ENCODE measurements around the gene FER. TPM values are rescaled to one million over a fixed set of nuclear protein-coding genes. Genes with fewer than 3 reads are reported as not detected.

FER gene
- total and polyA plus RNA-seq, 2 of the 8 experiments (the other 6 are each of a cell fraction or from before 2014, with no cell fraction given), result 1.3 to 15.8 TPM

DNA sequence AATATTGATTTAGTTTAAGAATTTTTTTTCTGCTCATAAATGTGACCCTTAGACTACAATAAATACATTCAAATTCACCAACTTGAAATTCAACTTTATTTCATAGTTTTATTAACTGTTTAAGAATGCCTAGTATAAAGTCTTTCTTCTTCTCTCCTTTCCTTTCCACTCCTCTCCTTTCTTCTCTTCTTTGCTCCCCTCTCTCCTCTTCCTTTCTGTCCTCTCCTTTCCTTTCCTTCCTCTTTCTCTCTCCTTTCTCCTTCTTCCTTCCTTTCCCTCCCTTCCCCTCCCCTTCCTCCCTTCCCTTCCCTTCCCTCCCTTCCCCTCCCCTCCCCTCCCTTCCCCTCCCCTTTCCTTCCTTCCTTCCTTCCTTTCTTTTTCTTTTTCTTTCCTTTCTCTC lies 150.6 kb downstream of the FER start:
- Histone ChIP-seq H3K4me2 (ENCODE audit: insufficient read depth in 1 of 2, low read depth in 2 of 2, low read length in 2 of 2) (no peak overlapping the region), H2AFZ (ENCODE audit: low read length) (no peak overlapping the region), H3K9ac (replicated peaks in 1 of 4; ENCODE audit: extremely low read depth in 1 of 4, low read depth in 3 of 4, low read length in 3 of 4) (no peak overlapping the region), H3K18ac (ENCODE audit: extremely low read depth, low read length) (no peak overlapping the region), H4K8ac (ENCODE audit: extremely low read depth, insufficient read depth, low read length) (no peak overlapping the region), H3K36me3 (ENCODE audit: control insufficient read depth in 2 of 4, insufficient read depth in 4 of 4, low read length in 3 of 4) (no peaks in the 10 kb centered on the region), H3K4ac (replicated peaks; ENCODE audit: insufficient read length, low read depth, low read length) (no peak overlapping the region), H2BK5ac (ENCODE audit: low read depth, low read length) (no peak overlapping the region), H2BK20ac (ENCODE audit: low read length) (no peak overlapping the region), H4K91ac (replicated peaks; ENCODE audit: insufficient read length, low read length) (no peak overlapping the region), H3K4me3 (ENCODE audit: extremely low read depth in 1 of 4, insufficient read depth in 2 of 4, low read depth in 3 of 4, low read length in 4 of 4) (no peak overlapping the region), H3K14ac (ENCODE audit: insufficient read length) (no peak overlapping the region), H2AK5ac (ENCODE audit: low read depth, low read length) (no peak overlapping the region), H4K20me1 (replicated peaks in 1 of 2; ENCODE audit: control insufficient read depth in 1 of 2, insufficient read depth in 2 of 2, low read length in 2 of 2) (no peaks in the 10 kb centered on the region), H2BK120ac (replicated peaks; ENCODE audit: low read depth, low read length) (no peak overlapping the region), H2BK12ac (ENCODE audit: low read depth, low read length) (no peak overlapping the region), H4K5ac (ENCODE audit: insufficient read length, low read depth, low read length) (no peak overlapping the region), H3K79me1 (ENCODE audit: low read depth, low read length) (no peaks in the 10 kb centered on the region), H3K23ac (ENCODE audit: insufficient read length) (no peak overlapping the region), H3K27ac (ENCODE audit: low read depth, low read length) (no peak overlapping the region), H2BK15ac (ENCODE audit: low read length) (no peak overlapping the region), H3K27me3 (replicated peaks in 1 of 4; ENCODE audit: control insufficient read depth in 3 of 4, extremely low read depth in 1 of 4, insufficient read depth in 3 of 4, low read length in 3 of 4) (no peaks in the 10 kb centered on the region), H3K4me1 (replicated peaks in 1 of 4; ENCODE audit: control insufficient read depth in 3 of 4, insufficient read depth in 4 of 4, low read length in 3 of 4) (no peaks in the 10 kb centered on the region), H3K9me3 (ENCODE audit: insufficient read depth in 2 of 2, low read depth in 1 of 2, low read length in 1 of 2) (no peaks in the 10 kb centered on the region), H3K79me2 (ENCODE audit: control insufficient read depth in 1 of 2, insufficient read depth in 2 of 2, low read length in 2 of 2) (no peaks in the 10 kb centered on the region), H3K56ac (replicated peaks; ENCODE audit: insufficient read length, low read depth, low read length) (no peak overlapping the region), H3K23me2 (ENCODE audit: low read depth, low read length) (no peaks in the 10 kb centered on the region)
- no peak for TF ChIP-seq CHD2 (IDR thresholded peaks at IDR 0.05; ENCODE audit: low read length)
- no peak for TF ChIP-seq POLR2A (IDR thresholded peaks at IDR 0.05; ENCODE audit: control extremely low read depth in 1 of 2, low read depth in 2 of 2, low read length in 2 of 2)
- TF ChIP-seq RNF2 (IDR thresholded peaks at IDR 0.05; ENCODE audit: borderline replicate concordance, low read depth, low read length, missing control alignments, poor library complexity, severe bottlenecking), result no peak
- TF ChIP-seq BACH1 (IDR thresholded peaks at IDR 0.05; ENCODE audit: low read length), result no peak
- no peak for TF ChIP-seq SP2 (IDR thresholded peaks at IDR 0.05; ENCODE audit: low read length)
- TF ChIP-seq YY1 (IDR thresholded peaks at IDR 0.05; ENCODE audit: low read depth, low read length), result no peak
- TF ChIP-seq SIN3A (conservative IDR thresholded peaks at IDR 0.05 in 1 of 2, IDR thresholded peaks at IDR 0.05 in 1 of 2; ENCODE audit: low read depth in 1 of 2, low read length in 2 of 2), result no peak
- no peak for TF ChIP-seq SP1 (IDR thresholded peaks at IDR 0.05; ENCODE audit: low read depth, low read length)
- POLR2A ChIA-PET (ENCODE audit: partially characterized antibody), result no interaction called here
- DNase-seq (ENCODE audit: low read depth in 1 of 2, low spot score in 2 of 2), result no peak
- no peak for FAIRE-seq
- CTCF ChIA-PET (ENCODE audit: partially characterized antibody), result interaction anchor here (1.2 kb wide), 1 partner anchor 181 kb away, joined by 3 read pairs; no protein-coding TSS in a partner anchor
